GM18907 (cell line): Measurements from ENCODE around the gene STKLD1.

Source experiments
- ATAC-seq: cut with Tn5 transposase; IDR thresholded peaks from one replicate; pipeline ENCODE4 v1.9.1; 2021; ENCODE audit warnings: mild to moderate bottlenecking, moderate library complexity; ENCODE audit not compliant: unreplicated experiment

The STKLD1 gene

DNA sequence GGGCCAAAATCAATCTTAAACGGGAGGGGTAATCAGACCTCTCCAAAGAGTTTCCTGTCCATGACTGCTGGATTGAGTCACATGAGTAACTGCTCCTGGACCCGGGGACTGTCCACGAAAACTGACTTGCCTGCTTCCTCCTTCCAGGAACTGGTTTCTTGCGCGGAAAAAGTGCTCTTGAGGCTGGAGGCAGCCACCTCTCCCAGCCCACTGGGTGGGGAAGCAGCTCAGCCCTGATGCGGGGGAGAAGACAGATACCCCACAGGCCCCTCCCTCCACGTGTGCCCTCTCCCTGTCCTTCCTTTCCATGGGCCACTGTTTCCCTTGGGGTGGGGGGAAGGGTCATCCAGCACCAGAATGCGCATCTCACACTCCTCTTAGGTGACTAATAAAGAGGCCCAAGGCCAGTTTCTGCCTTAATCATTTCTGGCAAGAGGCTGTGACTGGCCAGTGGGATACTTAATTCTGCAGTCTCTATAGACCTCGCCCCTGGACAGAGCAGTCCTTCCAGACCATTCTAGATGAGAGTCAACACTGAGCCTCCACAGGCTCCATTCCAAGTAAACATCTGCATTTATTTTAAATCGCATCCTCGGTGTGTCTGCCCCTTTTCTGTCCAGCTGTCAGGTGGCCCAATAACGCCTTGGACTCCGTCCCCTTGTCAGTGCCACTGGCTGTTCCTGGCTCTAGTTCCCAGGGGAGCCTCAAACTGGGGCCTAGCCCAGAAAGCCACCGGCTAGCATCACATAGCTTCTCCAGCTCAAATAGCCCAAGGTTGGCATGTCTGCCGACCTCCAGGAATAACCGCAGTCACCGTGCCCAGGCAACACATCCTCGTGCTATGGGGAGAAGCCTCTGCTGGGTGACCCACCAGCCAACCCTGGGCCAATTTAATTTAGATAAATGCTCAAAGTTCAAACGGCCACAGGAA is 29.6 kb downstream of the STKLD1 start:
- ATAC-seq, result no peak

DNA sequence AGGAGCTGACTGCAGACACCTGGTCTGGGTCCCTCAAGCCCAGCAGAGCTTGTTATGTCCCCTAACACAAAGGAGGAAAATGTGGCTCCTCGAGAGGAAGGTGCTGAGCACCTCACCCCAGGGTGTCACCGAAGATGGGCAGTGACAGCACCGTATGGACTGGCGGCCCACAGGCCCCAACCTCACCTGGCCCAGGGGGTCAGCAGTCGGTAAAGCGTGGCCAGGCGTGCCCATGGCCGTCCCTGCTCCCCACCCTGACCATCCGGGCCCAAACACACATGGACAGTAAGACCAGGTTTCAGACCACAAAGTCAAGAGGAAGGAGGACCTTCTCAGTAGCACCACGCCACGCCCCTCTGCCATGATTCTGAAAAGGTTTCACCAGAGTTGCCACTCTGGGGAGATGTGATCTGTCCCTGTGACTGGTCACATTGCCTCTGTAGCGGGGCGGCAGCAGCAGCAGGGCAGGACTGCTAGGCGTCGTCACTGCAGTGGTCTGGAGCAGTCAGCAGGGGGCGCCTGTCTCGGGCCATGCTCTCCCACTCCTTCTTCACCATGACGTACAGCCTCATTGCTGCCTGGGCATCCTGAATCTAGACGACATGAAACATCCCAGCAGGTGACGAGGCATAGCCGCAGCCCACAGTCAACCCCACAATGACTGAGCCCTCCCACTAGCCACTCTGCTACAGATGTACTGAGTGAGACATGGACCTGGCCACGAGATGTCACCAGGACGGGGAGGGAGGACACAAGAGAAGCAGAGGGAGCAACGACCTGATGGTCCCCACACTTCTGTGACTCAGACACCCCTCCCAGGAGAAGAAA is 30.5 kb downstream of the STKLD1 start:
- ATAC-seq, result peak; percentile 57

DNA sequence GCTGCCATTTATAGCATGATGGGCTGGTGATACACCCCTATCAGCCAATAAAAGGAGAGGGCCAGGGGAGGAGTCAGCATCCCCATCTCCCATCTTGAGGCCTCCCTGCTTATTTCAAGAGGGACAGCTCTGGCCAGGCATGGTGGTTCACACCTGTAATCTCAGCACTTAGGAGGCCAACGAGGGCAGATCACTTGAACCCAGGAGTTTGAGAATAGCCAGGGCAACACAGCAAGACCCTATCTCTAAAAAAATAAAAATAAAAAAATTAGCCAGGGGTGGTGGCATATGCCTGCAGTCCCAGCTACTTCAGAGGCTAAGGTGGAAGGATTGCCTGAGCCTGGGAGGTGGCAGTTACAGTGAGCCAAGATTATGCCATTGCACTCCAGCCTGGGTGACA is 31.9 kb downstream of the STKLD1 start:
- ATAC-seq, result no peak

DNA sequence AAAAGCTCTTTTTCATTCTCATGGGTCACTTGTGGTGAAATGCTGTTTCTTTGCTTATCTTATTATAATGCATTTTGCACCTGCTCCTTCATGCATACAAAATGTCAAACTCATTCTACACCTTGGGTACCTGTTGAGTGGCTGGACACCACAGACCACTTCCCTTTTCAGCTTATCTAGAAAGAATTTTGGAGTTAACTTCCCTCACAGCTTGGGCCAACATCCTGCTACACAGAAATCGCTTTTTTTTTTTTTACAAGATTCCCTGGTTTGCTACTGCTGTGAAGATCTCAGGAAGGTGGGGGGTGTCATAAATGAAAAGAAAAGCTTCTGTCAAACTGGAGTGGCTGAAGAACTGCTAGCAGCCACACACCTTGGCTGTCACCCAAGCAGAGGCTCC is 39.0 kb downstream of the STKLD1 start:
- ATAC-seq, result no peak

DNA sequence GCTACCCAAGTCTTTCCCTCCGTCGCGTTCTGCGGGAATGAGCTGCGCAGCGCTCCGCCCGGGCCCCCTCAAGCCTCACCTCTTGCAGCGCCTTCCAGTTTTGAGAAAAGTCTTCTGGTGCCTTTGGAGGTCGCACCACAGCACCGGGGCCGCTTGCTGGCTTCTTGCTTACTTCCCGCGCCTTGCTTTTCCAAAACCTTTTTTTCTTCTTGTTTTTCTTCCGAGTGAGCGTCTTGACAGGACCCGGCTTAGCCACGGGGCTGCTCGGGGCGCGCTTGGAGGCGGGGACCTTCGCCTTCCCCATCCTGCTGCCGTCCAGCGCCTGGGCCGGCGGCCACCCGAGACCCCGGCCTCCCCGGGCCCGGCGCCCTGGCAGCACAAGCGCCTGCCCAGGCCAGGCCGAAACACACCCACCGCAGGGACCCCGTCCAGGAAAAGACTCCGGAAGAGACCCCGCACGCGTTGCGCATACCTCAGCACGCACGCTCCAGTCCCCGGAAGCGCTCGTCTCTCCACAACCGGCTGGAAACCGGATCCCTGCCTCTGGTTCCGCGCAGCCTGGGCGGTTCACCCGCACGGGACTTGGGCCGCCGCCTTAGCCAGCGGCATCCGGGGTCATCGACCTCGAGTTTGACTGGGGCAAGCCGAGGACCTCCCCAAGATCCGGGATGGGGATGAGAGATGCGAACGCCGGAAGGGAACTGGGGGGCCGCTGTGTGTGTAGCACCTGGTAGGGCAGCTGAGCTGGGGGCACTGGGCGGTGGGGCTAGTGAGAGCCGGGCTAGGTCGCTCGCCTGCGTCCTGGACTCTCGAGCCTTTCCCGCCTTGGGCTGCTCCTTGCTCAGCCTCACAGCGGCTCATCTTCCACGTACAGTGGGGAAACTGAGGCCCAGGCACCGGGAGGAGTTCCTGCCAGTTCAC is 41.6 kb downstream of the STKLD1 start, which contains the start of gene REXO4:
TSS of gene REXO4 (minus strand) at position 470 of the 921 bp plus-strand sequence. CDS start at position 304, 166 bp downstream.
- peak; percentile 75 for ATAC-seq

DNA sequence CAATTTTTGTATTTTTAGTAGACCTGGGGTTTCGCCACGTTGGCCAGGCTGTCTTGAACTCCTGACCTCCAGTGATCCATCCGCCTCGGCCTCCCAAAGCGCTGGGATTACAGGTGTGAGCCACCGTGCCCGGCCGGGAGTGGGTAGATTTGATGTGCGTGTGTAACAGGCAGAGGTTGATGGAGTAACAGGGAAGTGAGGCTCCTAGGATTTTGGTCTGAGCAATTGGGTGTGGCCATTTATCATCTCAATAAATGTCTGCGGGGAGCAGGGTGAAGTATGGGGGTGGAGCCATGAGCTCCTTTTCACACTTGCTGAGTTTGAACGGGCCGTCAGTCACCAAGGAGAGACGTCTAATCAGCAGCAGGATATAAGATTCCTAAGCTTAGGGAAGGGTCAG is 42.8 kb downstream of the STKLD1 start:
- ATAC-seq, result no peak

DNA sequence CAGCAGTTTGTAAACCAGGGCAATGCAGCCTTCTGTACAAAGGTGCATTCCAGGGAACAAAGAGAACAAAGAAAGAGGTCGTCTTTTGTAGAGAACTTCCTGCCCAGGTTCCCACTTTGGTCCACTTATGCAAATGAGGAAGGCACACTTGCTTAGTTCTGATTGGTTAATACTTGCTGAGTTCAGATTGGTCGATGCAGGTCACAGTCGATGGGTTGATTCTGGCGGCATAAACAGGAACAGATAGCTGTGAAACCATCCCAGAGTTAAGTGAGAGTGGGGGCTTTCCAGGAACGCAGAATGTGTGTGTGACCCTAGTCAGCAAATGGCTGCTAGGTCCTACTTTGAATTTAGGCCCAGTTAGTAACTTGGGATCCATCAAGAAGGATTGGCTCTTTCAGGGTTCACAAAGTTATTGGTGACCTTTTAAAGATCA is 44.2 kb downstream of the STKLD1 start:
- ATAC-seq, result peak; percentile 30

DNA sequence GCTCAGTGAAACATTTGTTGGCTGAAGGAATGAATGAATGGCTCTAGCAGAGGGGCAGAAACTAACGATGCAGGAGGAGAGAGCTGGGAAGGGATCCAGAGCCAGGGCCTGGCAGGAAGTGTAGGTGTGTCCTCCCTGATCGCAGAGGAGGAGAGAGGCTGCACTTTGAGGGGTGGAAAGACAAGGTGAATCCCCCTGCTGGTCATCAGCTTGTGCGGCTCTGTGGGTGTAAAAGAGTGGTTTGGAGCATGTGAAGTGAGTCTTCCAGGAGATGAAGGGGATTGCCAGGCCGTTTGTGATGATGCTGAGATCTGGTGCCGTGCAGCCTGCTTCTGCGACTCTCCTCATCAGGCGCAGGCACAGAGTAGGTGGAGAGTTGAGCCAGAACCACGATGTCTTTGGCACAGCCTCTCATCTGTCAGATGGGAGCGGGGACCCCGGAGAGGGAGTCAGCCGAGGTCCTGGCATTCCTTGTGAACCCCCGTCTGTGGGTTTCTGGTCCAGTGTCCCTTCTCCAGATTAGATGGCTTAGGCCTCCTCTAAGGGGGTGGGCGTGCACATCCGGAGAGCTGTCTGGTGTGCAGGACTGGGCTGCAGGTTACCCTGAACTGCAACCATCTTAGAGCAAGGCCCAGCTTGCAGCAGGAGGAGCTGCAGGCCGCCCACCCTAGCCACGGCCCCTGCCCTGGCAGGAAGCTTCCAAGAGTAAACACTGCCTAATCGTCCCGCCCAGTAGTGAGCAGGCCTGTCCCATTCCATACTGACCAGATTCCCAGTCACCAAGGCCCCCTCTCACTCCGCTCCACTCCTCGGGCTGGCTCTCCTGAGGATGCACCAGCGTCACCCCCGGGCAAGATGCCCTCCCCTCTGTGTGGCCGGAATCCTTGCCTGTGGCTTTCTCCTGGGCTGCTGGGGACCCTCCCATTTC is 45.7 kb downstream of the STKLD1 start, which contains the start of gene ADAMTS13:
TSS of gene ADAMTS13 (plus strand) at position 753 of the 928 bp plus-strand sequence. CDS start at position 830, 77 bp downstream.
- peak; percentile 37 for ATAC-seq

DNA sequence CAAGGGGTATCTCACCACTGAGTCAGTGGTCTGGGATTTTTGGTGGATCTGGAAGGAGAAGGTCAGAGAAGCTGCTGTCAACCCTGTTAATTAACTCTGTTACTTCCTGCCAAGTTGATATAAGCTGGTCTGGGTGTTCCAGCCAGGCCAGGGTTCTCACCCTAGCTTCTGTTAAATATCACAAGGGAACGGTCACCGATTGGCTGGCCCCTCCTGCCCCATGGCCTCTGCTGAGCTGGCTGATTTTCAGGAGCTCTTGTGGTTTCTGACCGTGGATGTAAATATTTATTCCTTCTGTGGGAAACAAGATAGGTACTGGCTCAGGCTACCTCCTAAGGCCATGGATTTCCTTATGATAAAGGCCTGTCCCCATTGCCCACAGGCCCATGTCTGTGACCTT is 47.0 kb downstream of the STKLD1 start:
- no peak for ATAC-seq

DNA sequence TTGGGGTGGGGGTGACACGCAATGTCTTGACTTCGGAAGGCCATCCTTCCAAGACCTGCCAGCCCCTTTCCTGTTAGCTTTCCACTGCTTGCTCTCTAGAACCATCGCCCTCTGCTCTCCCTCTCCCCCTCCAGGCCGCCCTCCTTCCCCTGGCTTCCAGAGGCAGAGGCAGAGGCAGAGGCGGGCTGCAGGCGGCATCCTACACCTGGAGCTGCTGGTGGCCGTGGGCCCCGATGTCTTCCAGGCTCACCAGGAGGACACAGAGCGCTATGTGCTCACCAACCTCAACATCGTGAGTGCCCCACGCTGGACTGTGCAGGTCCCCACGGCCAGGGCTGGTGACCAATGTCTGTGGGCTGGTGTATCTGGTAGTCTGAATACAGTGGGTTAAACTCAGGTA is 48.0 kb downstream of the STKLD1 start:
- ATAC-seq, result no peak

DNA sequence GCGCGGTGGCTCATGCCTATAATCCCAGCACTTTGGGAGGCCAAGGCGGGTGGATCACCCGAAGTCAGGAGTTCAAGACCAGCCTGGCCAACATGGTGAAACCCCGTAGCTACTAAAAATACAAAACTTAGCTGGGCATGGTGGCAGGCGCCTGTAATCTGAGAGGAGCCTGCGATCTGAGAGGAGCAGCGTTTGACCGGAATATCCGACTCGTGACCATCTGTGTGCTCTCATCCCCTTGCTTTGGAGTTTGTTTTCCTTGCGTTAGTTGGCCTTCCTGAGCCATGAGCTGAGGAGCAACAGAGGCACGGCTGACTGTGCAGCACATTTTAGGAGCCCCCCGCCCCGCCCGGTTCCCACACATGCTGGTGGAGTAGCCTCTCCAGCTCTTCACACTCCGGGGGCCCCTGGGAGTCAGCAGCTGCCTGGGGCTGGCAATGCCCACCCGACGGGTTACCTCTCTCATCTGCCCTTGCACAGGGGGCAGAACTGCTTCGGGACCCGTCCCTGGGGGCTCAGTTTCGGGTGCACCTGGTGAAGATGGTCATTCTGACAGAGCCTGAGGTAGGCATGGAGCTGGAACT is 49.0 kb downstream of the STKLD1 start:
- ATAC-seq, result no peak

DNA sequence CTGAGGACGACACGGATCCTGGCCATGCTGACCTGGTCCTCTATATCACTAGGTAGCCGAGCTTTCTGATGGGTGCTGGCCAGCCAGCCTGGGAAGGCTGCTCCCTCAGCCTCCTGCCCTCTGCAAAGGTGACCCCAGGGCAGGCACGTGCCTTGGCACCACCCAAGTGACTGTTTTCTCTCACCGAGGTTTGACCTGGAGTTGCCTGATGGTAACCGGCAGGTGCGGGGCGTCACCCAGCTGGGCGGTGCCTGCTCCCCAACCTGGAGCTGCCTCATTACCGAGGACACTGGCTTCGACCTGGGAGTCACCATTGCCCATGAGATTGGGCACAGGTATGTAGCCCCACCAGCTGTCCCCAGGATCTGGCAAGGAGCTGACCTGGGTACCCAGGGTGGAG is 49.8 kb downstream of the STKLD1 start:
- ATAC-seq, result no peak

DNA sequence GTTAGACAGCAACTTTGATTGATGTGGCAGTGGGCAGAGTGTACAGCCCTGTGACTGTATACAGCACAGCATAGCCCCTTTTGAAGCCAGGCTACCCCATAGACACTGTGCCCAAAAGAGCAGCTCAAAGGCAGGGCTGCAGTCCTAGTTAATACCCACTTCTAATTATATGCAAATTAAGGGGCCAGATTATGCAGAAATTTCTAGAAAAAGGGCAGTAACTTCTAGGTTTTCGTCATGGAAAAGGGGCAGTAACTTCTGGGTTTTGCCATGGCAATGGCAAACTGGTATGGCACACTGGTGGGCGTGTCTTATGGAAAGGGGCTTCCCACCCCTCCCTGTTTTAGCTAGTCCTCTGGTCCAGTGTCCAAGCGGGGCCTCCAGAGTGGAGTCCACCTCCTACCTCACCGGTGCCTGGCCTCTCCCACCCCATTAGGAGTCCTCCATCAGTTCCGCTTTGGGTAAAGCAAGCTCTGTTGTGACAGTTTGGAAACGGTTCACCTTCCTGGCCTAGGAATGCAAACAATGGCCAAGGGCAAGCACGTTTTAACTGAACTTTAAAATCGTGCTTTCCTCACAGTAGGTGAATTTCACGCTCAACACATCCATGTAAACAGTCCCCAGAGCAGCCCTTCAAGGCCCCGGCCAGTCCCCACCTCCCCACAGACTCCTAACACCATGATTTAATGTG is 51.6 kb downstream of the STKLD1 start:
- no peak for ATAC-seq

DNA sequence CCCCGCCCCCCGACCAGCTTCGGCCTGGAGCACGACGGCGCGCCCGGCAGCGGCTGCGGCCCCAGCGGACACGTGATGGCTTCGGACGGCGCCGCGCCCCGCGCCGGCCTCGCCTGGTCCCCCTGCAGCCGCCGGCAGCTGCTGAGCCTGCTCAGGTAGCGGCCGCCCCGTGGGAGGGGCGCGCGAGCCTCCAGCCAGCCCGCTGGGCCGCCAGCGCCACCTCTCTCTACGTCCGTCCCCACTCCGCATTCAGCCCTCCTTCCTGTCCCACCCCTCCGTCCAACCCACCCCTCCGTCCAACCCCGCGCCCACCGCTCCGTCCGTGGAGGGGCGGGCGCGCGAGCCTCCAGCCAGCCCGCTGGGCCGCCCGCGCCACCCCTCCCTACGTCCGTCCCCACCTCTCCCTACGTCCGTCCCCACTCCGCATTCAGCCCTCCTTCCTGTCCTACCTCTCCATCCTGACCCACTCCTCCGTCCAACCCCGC is 52.5 kb downstream of the STKLD1 start:
- no peak for ATAC-seq

DNA sequence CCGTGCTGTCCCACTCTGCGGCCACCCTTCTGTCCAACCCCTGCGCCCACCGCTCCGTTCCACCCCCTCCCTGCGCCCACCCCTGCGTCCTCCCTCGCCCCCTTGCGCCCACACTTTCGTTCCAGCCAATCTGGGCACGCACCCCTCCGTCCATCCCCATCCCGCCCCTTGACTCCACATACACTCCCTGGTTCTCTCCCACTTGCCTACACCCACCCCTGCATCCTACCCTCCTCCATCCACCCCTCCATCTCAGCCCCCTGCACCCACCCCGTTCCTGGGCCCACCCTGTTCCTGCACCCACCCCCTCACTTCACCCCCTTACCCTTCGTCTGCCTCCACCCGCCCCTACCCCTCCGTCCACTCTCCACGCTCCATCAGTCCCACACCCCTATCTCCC is 53.0 kb downstream of the STKLD1 start:
- ATAC-seq, result no peak

DNA sequence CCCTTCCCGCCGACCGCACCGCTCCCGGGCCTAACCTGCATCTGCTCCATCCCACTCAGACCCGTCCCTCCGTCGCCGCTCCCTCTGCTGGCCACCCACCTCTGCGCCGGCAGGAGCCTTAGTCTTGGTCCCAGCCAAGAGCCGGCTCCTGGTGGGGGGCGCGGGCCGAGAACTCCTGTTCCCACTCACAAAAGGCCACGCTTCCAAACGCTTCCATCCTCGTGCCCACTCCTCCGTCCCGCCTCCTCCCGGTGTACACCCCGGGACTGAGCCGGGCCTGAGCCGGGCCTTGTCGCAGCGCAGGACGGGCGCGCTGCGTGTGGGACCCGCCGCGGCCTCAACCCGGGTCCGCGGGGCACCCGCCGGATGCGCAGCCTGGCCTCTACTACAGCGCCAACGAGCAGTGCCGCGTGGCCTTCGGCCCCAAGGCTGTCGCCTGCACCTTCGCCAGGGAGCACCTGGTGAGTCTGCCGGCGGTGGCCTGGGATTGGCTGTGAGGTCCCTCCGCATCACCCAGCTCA is 53.5 kb downstream of the STKLD1 start:
- ATAC-seq, result no peak

DNA sequence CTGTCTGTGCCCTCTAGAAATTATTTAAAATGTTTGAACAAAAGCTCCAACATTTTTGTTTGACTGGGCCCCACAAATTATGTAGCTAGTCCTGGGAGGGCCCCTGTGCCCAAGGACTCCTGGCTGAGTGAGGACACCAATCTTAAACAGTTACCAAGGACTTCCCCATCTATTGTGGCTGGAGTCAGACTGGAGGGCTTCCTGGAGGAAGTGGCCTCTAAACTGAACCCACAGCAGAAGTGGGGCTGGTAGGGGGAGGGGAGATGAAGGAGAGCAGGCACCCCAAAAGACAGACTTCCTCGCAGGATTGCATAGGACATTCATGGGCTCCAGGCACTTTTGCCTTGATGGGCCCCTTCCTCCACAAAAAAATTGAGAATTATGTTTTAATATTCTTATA is 54.1 kb downstream of the STKLD1 start:
- ATAC-seq, result no peak

DNA sequence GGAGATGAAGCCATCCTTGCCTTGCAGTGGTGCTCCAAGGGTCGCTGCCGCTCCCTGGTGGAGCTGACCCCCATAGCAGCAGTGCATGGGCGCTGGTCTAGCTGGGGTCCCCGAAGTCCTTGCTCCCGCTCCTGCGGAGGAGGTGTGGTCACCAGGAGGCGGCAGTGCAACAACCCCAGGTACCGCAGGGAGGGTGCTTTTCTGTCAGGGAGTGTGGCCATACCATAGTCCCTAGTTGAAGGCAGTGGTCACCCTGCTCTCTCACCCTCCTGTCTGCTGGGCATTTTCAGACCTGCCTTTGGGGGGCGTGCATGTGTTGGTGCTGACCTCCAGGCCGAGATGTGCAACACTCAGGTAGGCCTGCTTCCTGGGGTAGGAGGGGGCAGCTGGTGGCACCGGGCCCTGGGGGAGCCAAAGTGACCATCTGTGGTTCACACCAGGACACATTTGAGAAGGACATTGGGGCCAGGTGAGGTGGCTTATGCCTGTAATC is 57.2 kb downstream of the STKLD1 start:
- ATAC-seq, result no peak
